ENCODE results near the gene GOLPH3.

Gene GOLPH3

DNA sequence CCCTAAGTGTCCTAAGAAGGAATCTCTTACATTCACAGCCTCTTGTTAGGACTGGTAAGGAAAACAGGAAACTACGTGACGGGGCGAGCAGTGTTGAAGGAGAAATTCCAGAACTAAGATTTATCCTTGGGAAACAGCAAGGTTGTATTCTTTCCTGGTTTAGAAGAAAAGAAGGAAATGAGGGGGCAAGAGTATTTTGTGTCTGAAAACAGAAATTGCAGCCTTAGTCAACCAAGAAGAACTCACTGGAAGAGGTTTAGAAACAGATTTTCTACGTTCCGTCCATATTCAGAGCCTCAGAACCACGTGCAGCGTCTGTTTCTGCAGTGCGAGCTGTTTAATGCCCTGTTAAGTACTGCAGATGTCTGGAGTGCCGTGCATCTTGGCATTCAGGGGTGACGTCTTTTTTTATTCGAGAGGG lies 75.2 kb downstream of the GOLPH3 start:
- Histone ChIP-seq H3K4me3 (no peak overlapping the region), H3K27ac (no peak overlapping the region)
- no peak for DNase-seq (ENCODE audit: low spot score)
- TF ChIP-seq, protein P1, sequence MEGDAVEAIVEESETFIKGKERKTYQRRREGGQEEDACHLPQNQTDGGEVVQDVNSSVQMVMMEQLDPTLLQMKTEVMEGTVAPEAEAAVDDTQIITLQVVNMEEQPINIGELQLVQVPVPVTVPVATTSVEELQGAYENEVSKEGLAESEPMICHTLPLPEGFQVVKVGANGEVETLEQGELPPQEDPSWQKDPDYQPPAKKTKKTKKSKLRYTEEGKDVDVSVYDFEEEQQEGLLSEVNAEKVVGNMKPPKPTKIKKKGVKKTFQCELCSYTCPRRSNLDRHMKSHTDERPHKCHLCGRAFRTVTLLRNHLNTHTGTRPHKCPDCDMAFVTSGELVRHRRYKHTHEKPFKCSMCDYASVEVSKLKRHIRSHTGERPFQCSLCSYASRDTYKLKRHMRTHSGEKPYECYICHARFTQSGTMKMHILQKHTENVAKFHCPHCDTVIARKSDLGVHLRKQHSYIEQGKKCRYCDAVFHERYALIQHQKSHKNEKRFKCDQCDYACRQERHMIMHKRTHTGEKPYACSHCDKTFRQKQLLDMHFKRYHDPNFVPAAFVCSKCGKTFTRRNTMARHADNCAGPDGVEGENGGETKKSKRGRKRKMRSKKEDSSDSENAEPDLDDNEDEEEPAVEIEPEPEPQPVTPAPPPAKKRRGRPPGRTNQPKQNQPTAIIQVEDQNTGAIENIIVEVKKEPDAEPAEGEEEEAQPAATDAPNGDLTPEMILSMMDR (IDR thresholded peaks at IDR 0.05), result no peak

DNA sequence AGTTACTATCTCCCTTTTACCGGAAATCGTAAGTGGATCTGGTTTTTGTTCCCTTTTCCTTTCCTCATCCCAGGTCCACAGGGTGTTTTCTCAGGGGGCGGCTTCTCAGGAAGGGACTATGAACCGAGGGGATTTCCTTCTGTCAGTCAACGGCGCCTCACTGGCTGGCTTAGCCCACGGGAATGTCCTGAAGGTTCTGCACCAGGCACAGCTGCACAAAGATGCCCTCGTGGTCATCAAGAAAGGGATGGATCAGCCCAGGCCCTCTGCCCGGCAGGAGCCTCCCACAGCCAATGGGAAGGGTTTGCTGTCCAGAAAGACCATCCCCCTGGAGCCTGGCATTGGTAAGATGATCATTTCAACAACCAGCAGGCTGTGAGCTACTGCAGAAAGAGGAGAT lies 75.8 kb downstream of the GOLPH3 start:
- no peak overlapping the region for H3K27ac ChIP-seq

DNA sequence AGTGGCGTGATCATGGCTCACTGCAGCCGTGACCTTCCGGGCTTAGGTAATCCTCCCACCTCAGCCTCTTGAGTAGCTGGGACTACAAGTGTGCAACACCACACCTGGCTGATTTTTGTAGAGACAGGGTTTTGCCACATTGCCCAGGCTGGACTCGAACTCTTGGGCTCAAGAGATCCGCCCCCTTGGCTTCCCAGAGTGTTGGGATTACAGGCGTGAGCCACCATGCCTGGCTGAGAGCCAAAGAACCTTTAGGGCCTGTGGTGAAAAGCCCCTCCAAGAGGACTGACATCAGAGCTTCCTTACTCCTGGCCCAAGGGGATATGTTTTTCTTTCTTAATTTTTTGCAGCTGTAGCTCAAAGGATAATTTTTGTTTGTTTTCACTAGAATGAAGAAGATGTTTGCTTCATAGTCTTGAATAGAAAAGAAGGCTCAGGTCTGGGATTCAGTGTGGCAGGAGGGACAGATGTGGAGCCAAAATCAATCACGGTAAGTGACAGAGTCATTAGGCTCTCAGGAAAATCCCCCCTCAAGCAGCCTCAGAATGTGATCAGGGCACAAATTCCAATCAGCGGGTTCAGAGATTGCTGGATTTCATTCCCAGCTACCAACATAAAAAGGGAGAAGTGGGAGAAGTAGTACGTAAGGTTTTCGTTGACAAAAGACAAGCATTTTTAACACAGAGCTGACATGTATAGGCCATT lies 77.1 kb downstream of the GOLPH3 start:
- Histone ChIP-seq H3K27ac (no peak overlapping the region), H3K4me3 (no peak overlapping the region)
- TF ChIP-seq, protein P1 (IDR thresholded peaks at IDR 0.05), result no peak
- no peak for DNase-seq (ENCODE audit: low spot score)

More for the DNA sequence above, 75.8 kb downstream of the GOLPH3 start:
- no peak for DNase-seq (ENCODE audit: low spot score)
- no peak overlapping the region for H3K4me3 ChIP-seq
- TF ChIP-seq, protein P1 (IDR thresholded peaks at IDR 0.05), result no peak

DNA sequence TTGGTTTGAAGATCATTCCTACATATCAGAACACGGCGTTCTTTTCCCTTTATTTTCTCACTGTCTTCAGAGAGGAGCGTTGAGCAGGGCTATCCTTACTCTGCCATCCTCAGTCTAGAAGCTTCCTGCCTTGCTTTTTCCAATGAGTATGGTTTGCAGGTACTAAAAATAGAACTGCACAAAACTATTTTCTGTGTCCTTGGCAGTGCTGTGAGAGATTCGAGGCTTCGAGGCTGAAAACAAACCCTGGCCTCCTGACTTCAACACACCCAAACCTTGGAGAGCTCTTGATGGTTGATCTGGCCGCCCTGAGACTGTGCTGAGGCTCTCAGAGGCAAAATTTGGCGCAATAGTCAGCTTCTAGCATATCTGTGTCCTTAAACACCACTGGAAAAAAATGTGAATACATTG lies 78.9 kb downstream of the GOLPH3 start:
- no peak for DNase-seq (ENCODE audit: low spot score)
- no peak overlapping the region for H3K4me3 ChIP-seq
- H3K27ac ChIP-seq, result peak overlapping the region; percentile 13 to 55
- TF ChIP-seq, protein P1 (IDR thresholded peaks at IDR 0.05), result no peak

DNA sequence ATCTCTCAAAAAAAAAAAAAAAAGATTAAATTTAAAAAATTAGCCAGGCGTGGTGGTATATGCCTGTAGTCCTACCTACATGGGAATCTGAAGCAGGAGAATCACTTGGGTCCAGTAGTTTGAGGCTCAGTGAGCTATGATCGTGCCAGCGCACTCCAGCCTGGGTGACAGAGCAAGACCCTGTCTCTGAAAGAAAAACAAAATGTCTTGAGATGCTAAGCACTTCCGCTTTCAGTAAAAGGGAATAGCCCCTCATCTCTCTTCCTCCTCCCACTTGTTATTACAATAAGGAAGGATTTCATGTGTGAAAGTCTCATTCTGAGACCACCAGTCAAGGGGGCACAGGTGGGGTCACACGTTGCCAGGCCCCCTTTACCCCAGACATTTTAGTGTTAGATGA lies 79.4 kb downstream of the GOLPH3 start:
- Histone ChIP-seq H3K27ac (peak overlapping the region; percentile 13 to 55), H3K4me3 (no peak overlapping the region)
- DNase-seq (ENCODE audit: low spot score), result no peak
- TF ChIP-seq, protein P1 (IDR thresholded peaks at IDR 0.05), result no peak

DNA sequence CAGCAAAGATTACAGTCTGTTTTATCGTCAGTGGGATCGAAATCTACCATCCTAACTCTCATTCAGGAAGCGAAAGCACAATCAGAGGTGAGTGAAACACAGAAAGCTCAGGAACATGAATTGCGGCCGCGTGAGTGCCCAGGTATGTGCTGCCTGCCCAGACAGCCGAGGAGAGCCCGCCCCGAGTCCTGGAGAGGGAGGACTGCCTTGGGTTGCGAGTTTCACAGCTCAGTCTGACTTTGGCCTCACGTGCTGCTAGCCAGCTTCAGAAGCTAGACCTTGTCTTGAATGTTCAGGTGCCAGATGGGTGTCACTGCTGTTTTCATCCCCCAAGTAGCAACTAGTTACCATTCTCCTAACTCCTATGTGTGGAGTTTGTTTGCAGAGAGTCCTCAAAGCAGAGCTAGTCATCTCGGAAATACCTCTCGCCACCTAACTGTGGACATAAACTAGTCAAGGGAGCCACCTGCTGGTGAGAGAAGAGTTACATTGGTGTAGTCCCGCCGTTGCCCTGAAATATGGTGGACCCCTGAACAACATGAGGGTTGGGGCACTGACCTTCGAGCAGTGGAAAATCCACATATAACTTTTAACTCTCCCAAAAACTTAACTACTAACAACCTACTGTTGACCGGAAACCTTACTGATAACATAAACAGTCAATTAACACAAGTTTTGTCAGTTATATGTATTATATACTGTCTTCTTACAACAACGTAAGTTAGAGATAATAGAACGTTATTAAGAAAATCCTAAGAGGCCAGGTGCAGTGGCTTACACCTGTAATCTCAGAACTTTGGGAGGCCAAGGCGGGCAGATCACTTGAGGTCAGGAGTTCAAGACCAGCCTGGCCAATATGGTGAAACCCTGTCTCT lies 80.9 kb downstream of the GOLPH3 start:
- no peak overlapping the region for H3K27ac ChIP-seq
- H3K4me3 ChIP-seq, result peak overlapping the region; percentile 7
- TF ChIP-seq, protein P1 (IDR thresholded peaks at IDR 0.05), result peak; percentile 47
- DNase-seq (ENCODE audit: low spot score), result no peak
